ENCODE measurements around the gene KRT40.

The KRT40 gene

DNA sequence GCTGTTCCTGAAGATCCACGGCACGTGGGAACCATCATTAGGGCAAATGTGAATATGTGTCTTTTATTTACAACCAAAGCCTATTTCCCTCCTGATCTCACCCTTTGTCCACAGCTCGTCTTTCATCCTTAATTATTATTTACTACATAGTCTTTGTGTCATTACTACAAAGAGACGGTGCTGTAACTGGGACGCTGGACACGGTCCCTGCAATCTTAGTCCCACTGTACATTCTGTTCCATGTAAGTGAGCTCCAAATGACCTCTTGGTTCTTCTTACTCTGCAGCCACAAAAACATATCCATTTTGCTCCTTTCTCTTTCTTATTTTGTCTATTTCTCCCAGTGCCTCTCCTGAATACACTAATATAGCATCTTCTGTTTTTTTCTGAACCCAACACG lies 34.0 kb downstream of the KRT40 start:
- DNase-seq: no peak

DNA sequence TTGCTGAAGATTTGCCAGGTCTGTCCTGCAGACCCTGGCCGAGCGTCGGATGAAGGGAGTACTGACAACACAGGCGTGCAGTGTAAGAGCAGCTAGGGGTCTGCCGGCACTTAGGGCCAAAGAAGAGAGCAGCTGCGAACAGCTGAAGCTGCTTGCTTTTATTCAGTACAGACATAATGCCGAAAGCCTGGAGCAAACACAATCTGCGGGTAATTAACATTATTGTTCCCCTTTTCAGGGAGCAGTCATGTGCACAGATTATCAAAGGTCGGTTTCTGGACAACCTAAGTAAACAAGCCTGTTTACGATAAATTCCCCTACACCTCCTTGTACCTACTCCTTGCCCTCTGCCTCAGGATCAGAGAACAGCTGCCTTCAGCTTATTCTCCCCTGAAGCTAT lies 34.7 kb downstream of the KRT40 start:
- DNase-seq: no peak

DNA sequence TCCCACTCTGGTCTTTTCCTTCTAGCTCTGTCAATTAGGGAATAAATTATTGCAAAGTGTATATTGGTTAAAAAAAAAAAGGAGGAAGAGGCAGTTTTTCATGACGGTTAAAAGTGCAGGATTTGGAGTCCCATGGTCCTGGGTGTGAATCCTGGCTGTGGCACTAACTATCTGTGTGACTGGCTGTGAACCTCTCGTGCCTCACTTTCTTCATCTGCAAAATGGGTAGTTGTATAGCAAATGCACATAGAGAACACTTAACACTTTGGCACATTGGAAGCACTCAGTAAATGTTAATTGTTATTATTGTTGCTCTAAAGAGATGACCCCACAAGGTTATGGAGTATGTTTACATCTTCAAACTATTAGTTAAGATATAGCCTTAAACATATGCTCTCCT lies 36.2 kb downstream of the KRT40 start:
- DNase-seq: no peak

DNA sequence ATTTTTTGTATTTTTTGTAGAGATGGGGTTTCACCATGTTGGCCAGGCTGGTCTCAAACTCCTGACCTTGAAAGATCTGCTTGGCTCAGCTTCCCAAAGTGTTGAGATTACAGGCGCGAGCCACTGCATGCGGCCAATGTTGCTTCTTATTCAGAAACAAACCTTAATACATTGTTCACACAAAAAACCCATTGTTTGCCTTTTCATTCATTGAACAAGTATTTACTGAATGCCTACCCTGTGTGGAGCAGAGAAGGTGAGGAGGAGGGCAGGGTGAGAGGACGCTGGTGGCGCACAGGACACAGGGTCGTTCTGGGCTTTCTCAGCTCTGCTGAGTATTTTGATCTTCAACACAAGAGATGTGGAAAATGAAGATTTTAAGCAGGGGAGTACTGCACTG lies 38.7 kb downstream of the KRT40 start:
- no peak for DNase-seq

DNA sequence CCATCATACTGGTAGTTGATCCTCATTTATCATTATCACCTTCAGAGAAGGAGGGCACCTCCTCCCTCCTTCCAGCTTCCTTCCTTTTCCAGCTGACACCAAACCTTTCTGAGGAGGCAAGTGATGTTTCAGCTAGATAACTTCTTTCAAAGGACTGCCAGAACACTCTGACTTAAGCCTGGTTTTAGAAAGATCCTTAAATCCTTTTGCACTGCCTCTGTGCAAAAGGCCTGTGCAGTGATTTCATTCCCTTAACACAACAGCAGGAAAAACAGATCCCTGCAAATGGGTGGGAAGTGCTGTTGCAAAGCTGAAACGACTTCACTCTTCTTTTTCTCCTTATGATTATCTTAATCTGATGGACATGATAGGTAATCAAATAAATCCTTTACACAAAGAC lies 39.6 kb downstream of the KRT40 start:
- no peak for DNase-seq

DNA sequence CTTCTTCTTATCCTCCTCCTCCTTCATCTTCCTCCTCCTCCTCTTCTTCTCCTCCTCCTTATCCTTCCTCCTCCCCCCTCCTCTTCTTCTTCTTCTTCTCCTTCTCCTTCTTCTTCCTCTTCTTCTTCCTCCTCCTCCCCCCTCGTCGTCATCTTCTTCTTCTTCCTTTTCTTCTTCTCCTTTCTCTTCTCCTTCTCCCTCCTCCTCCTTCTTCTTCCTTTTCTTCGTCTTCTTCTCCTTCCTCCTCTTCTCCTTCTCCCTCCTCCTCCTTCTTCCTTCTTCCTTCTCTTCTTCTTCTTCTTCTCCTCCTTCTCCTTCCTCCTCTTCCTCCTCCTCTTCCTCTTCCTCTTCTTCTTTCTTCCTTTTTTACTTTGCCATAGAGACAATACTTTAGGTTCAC lies 41.6 kb downstream of the KRT40 start:
- DNase-seq: no peak

DNA sequence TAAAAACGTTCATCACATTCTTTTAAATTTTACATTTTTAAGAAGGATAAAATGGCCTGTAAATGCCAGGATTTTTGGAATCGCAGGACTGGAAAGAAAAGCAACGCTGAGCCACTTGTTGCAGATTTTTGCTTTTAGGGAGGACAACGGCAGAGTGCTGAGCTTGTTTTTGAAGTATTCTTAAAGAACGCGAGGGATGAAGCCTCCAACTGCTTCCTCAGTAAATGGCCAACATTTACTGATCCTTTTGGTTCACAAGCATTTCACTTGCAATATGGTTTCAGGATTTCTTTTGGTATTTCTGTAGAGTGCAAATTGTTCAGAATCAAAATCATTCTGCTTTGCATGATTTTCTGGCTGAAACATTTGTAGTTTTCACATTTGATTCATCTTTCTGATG lies 43.9 kb downstream of the KRT40 start:
- DNase-seq: no peak

DNA sequence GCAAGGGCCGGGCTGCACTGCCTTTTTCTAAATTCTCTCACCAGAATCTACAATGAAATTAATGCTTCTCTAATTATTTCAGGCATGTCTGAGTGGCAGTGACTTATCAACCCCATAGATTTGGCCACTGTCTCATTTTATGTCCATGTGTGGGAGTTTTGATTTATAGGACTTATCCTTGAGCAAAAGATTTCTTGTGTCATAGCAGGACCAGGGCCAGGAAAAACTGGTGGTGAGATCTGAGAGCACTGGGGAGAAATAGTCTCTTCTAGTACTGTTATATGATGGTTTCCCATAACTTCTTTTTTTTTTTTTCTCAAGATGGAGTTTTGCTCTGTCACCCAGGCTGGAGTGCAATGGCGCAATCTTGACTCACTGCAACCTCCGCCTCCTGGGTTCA lies 45.1 kb downstream of the KRT40 start:
- DNase-seq: no peak

DNA sequence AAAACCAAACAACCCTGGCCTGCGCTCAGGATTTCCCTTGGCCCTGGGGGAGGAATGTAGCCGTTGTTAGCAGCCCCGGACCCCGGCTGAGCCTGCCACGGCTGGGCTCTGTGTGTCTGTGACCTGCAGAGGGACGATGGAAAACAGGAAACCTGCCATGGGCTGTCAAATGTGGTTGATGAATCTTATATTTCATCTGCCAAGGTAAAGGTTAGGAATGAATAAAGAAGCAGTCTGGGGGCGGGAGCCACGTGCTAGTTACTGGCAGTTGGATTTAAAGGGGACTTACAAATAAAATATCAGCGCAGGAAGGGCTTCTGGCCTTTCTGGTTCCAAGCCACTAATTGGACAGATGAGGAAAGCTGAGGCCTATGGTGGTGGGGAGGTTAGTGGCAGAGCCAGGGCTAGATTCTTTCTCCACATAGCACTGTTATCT lies 46.7 kb downstream of the KRT40 start, which contains the start of gene KRT23:
Gene KRT23 (minus strand): TSS at position 263 of the 436 bp plus-strand sequence. CDS start 1,043 bp downstream, outside the sequence.
- no peak for DNase-seq

DNA sequence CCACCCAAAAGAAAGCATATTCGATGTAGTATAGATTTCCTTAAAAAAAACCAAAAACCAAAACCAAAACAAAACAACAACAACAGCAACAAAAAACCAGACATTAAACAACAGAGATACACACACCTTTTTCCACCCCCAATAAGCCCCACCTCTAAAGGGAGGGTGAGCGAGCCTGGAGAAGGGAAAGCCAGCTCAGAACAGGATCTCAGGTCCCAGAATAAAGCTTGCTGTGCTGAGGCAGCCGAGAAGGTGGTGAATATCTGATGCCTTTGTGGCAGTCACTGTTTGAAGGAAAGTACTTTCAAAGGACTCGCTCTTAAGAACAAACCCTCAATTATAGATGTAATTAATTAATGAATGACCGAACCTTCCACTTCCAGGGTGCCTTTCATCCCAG lies 47.1 kb downstream of the KRT40 start:
- DNase-seq: no peak

DNA sequence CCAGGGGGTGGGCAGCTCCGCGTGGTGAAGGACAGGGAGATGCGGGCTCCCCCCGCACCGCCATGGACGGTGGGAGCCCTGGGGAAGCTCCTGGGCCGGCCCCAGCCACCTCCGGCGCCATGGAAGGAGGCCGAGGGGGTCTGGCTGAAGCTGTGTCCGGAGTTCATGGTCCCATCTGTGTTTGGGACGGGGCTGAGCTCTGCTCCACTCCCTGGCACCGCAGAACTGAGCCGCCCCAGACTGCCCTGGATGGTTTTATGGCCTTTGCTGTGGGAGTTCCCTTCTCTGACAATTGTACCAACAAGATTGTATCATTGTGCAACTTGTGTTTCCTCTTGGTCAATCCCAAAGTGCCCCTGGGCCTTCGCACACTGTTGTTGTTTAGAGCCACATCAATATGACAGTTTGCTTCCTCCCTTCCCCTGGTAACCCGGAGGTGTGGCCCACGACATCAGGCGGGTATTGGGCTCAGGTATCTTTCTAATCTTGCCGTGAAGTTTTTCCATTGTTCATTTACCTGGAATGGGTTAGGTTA lies 47.6 kb downstream of the KRT40 start:
- no peak for DNase-seq

DNA sequence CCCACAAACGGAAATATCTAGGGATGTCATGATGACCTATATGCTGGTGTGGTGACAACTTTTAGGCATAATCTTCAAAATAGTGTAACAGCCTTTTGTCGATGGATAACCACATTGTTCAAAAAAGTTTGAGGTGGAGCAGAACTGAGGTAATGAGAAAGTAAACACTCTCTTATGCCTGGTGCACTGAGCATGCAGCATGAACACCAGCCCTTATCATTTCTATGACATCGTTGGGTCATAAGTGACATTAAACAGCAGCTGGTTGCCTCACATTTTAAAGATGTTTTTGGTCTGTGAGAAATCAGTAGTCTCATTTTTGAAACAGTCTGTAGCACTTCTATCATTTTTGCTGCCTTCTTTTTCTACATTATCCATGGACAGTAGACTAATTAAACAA lies 48.5 kb downstream of the KRT40 start:
- no peak for DNase-seq

DNA sequence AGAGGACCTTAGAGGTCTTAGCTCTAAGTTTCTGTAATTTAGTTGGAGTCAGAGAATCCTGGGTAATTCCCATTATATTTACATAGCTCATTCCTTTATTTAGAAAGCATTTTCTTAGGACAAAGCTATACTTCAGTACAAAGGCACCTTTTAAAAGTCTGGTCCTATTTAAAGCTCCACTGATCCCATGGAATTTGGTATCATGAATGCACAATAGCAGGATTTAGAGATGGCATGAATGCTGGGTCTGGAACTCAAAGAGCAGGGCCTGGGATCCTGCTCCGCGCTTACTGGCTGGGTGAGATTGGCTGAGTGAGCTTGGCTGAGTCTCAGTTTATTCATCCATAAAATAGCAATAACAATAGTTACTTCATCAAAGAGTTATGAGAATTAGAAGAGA lies 51.5 kb downstream of the KRT40 start:
- no peak for DNase-seq

DNA sequence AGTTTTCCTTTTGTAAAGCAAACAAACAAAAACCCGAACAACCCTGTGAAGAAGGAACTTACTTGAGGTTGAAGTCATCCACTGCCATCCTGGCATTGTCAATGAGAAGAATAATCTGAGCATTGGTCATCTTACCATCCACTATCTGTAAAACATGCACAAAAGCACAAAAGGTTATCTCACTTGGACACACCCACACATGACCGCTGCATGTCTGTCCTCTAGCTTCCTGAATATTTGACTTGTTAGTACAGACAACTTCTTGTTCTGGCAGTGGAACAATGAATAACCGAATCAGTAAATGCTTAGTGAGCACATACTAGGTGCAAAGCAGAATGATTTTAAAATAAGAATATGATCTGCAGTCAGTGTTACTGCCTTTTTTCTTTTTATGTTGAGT lies 52.8 kb downstream of the KRT40 start:
- no peak for DNase-seq

Data from NCI-H1694 (cell line).